HCT116 (cell line): ENCODE measurements around the gene UBAC2. TPM values are rescaled to one million over a fixed set of nuclear protein-coding genes. Genes with fewer than 3 reads are reported as not detected.

Experiments
- ATAC-seq: fragments of 200-7000 bp; cut with Tn5 transposase; 2 replicates; pipeline ENCODE4 v1.9.1; 2020; ENCODE audit warnings: mild to moderate bottlenecking, moderate library complexity
- BruUV-seq: library from RNA; stranded (reverse); fragments of 400-500 nt; replicated peaks from 2 replicates; lab custom pipeline; 2021; lab: Mats Ljungman, UMichigan
- CTCF ChIA-PET: fragments of 300-600 bp; sonication (Branson Sonifier 250); formaldehyde crosslinking; loops from one replicate; lab custom pipeline; 2021; ENCODE audit warnings: antibody characterized with exemption; lab: Charles Lee
- POLR2A ChIA-PET: fragments of 300-600, 350-600 bp; sonication (Branson Sonifier 250); formaldehyde crosslinking; loops from one replicate; lab custom pipeline; 2021; ENCODE audit warnings: antibody characterized with exemption; lab: Charles Lee
- RAD21 ChIA-PET, 2 experiments: fragments of 300-600 bp; sonication (Branson Sonifier 250); formaldehyde crosslinking; loops; one replicate each; lab custom pipeline; 2023; ENCODE audit warnings: low total read pairs in 2 of 2; ENCODE audit not compliant: uncharacterized antibody in 2 of 2, unreplicated experiment in 2 of 2, low non-redundant PET in 1 of 2; lab: Charles Lee
- DNase-seq: peaks from one replicate; pipeline ENCODE4 v3.0.0-alpha.2; 2010; ENCODE audit warnings: low read depth, low spot score
- H2AFZ ChIP-seq: fragments of 200-600 bp; shearing (Covaris generic), sonication (generic); 2 replicates; pipeline ENCODE4 v1.6.1; 2017; ENCODE audit warnings: low read depth, mixed run types, mixed read lengths, antibody characterized with exemption, low read length; ENCODE audit not compliant: poor library complexity, severe bottlenecking
- H3K27ac ChIP-seq: 2 replicates; pipeline ENCODE4 v1.5.1; 2012; ENCODE audit warnings: low read depth, low read length
- H3K27me3 ChIP-seq: fragments of 200-600 bp; sonication (generic); 2 replicates; pipeline ENCODE4 v1.6.1; 2016; ENCODE audit warnings: mixed run types, low read length, mixed read lengths; ENCODE audit not compliant: insufficient read depth
- H3K36me3 ChIP-seq, 2 experiments: fragments of 200-500 bp in 1 of 2; fragments of 200-600 bp in 1 of 2; sonication (Bioruptor generic) in 1 of 2; sonication (generic) in 1 of 2; 2 replicates each; pipeline versions ENCODE4 v1.5.1 to v1.6.1; 2014 to 2016; ENCODE audit warnings: low read length in 2 of 2, inconsistent platforms in 1 of 2, mixed read lengths in 1 of 2, mixed run types in 1 of 2; ENCODE audit not compliant: insufficient read depth in 2 of 2, control insufficient read depth in 1 of 2
- H3K4me1 ChIP-seq, 2 experiments: fragments of 200-600 bp in 1 of 2; sonication (generic) in 1 of 2; 2 replicates each; pipeline versions ENCODE4 v1.5.1 to v1.6.1; 2012 to 2017; ENCODE audit warnings: low read length in 2 of 2, inconsistent platforms in 1 of 2, mild to moderate bottlenecking in 1 of 2, mixed read lengths in 1 of 2, mixed run types in 1 of 2, moderate library complexity in 1 of 2; ENCODE audit not compliant: insufficient read depth in 2 of 2, control insufficient read depth in 1 of 2
- H3K4me2 ChIP-seq: fragments of 200-600 bp; sonication (generic); 2 replicates; pipeline ENCODE4 v1.6.1; 2017; ENCODE audit warnings: mixed run types, low read length, mixed read lengths
- H3K4me3 ChIP-seq, 2 experiments: fragments of 200-600 bp in 1 of 2; sonication (generic) in 1 of 2; replicated peaks in 1 of 2; 2 replicates each; pipeline ENCODE4 v1.5.1; 2011 to 2016; ENCODE audit warnings: low read length in 2 of 2, control low read depth in 1 of 2, low read depth in 1 of 2, mild to moderate bottlenecking in 1 of 2, mixed read lengths in 1 of 2, mixed run types in 1 of 2
- H3K79me2 ChIP-seq: fragments of 200-600 bp; sonication (generic); 2 replicates; pipeline ENCODE4 v1.6.1; 2017; ENCODE audit warnings: mild to moderate bottlenecking, mixed run types, low read length, moderate library complexity, mixed read lengths; ENCODE audit not compliant: insufficient read depth
- H3K9ac ChIP-seq: fragments of 200-600 bp; sonication (generic); 2 replicates; pipeline ENCODE4 v1.6.1; 2016; ENCODE audit warnings: low read length, mixed read lengths
- H3K9me2 ChIP-seq: fragments of 200-600 bp; sonication (generic), shearing (Covaris generic); 2 replicates; pipeline ENCODE4 v1.6.1; 2017; ENCODE audit warnings: mixed run types, mild to moderate bottlenecking, moderate library complexity; ENCODE audit not compliant: insufficient read depth
- H3K9me3 ChIP-seq, 2 experiments: fragments of 200-500 bp in 1 of 2; fragments of 200-600 bp in 1 of 2; sonication (Bioruptor generic) in 1 of 2; sonication (generic) in 1 of 2; 2 replicates each; pipeline ENCODE4 v1.6.1; 2014 to 2017; ENCODE audit warnings: low read length in 2 of 2, mixed read lengths in 2 of 2, inconsistent platforms in 1 of 2, low read depth in 1 of 2, mild to moderate bottlenecking in 1 of 2, mixed run types in 1 of 2, moderate library complexity in 1 of 2; ENCODE audit not compliant: control insufficient read depth in 1 of 2, insufficient read depth in 1 of 2
- H4K20me1 ChIP-seq: fragments of 200-600 bp; sonication (generic), shearing (Covaris generic); 2 replicates; pipeline ENCODE4 v1.6.1; 2017; ENCODE audit warnings: mixed run types, mild to moderate bottlenecking, moderate library complexity; ENCODE audit not compliant: insufficient read depth
- ATF3 ChIP-seq: IDR thresholded peaks from 2 replicates; pipeline ENCODE4 v1.6.1; 2012
- CBX3 ChIP-seq: IDR thresholded peaks from 2 replicates; pipeline ENCODE4 v1.6.1; 2012; ENCODE audit warnings: low read depth
- CEBPB ChIP-seq: IDR thresholded peaks from 2 replicates; pipeline ENCODE4 v1.6.1; 2012; ENCODE audit warnings: low read depth
- CTCF ChIP-seq, 3 experiments: fragments of 200-600 bp in 1 of 3; sonication (generic) in 1 of 3; IDR thresholded peaks in 2 of 3; conservative IDR thresholded peaks in 1 of 3; 2 replicates each; pipeline ENCODE4 v1.5.1; 2012 to 2017; ENCODE audit warnings: low read depth in 2 of 3, low read length in 2 of 3, antibody characterized with exemption in 1 of 3, borderline replicate concordance in 1 of 3, control low read depth in 1 of 3, mild to moderate bottlenecking in 1 of 3, mixed read lengths in 1 of 3, mixed run types in 1 of 3, moderate library complexity in 1 of 3; ENCODE audit not compliant: insufficient read depth in 1 of 3
- EGR1 ChIP-seq: IDR thresholded peaks from 2 replicates; pipeline ENCODE4 v1.6.1; 2012; ENCODE audit warnings: low read depth
- ELF1 ChIP-seq: IDR thresholded peaks from 2 replicates; pipeline ENCODE4 v1.6.1; 2012; ENCODE audit warnings: low read depth, borderline replicate concordance
- EZH2phosphoT487 ChIP-seq: fragments of 200-600 bp; IDR thresholded peaks from 2 replicates; pipeline ENCODE4 v1.6.1; 2018; ENCODE audit warnings: antibody characterized with exemption, borderline replicate concordance
- MAX ChIP-seq: IDR thresholded peaks from 2 replicates; pipeline ENCODE4 v1.6.1; 2012
- RAD21 ChIP-seq: IDR thresholded peaks from 2 replicates; pipeline ENCODE4 v1.6.1; 2012; ENCODE audit warnings: low read depth, mild to moderate bottlenecking
- SP1 ChIP-seq: IDR thresholded peaks from 2 replicates; pipeline ENCODE4 v1.6.1; 2012; ENCODE audit warnings: low read depth
- SRF ChIP-seq: IDR thresholded peaks from 2 replicates; pipeline ENCODE4 v1.6.1; 2012; ENCODE audit warnings: low read depth
- TCF7L2 ChIP-seq: IDR thresholded peaks from 2 replicates; pipeline ENCODE4 v1.7.0; 2011; ENCODE audit warnings: borderline replicate concordance, inconsistent platforms; ENCODE audit not compliant: insufficient read depth, insufficient read length; ENCODE audit errors: extremely low read depth
- YY1 ChIP-seq: IDR thresholded peaks from 2 replicates; pipeline ENCODE4 v1.6.1; 2011; ENCODE audit warnings: low read length, low read depth, moderate library complexity, mild to moderate bottlenecking; ENCODE audit not compliant: insufficient replicate concordance; ENCODE audit errors: extremely low read depth
- ZBTB33 ChIP-seq: IDR thresholded peaks from 2 replicates; pipeline ENCODE4 v1.6.1; 2011; ENCODE audit warnings: mild to moderate bottlenecking, low read length, moderate library complexity; ENCODE audit not compliant: insufficient replicate concordance; ENCODE audit errors: extremely low read depth
- ZNF274 ChIP-seq: fragments of 200-500 bp; sonication (Bioruptor generic); IDR thresholded peaks from 2 replicates; pipeline ENCODE4 v1.6.1; 2014; ENCODE audit warnings: mild to moderate bottlenecking, low read depth, low read length, inconsistent platforms
- intact Hi-C: fragments of 100-400 bp; cut with micrococcal nuclease; formaldehyde crosslinking; loops from 2 replicates; pipeline ENCODE4 v1.10.0; 2022
- total RNA-seq: library from RNA; stranded (reverse); gene quantifications from one replicate; pipeline ENCODE4 v1.2.1, GENCODE V29; 2021; ENCODE audit not compliant: unreplicated experiment

The UBAC2 gene
- total RNA-seq, 1 experiment from 2014 or later, result 67.4 TPM

GRCh38 chr13:99299256-99299919 lies 98.7 kb downstream of the UBAC2 start:
- H3K9me3 ChIP-seq, result no peaks in the 10 kb centered on the region; a peak in 1 of 4 replicates
- ChIA-PET CTCF (no interaction called here), RAD21 (no interaction called here), POLR2A (no interaction called here)
- no TSS peak for BruUV-seq
- TF ChIP-seq EGR1 (no peak), RAD21 (no peak), SRF (no peak), SP1 (no peak), CTCF (IDR thresholded peaks at IDR 0.05 in 2 of 3, conservative IDR thresholded peaks at IDR 0.05 in 1 of 3; ENCODE audit: borderline replicate concordance in 1 of 3, insufficient read depth in 1 of 3, low read depth in 2 of 3, low read length in 2 of 3) (no peak), ATF3 (no peak), TCF7L2 (no peak), CEBPB (no peak), ZNF274 (no peak), CBX3 (no peak), EZH2phosphoT487 (no peak), ZBTB33 (no peak), ELF1 (no peak), YY1 (no peak), MAX (no peak)
- H3K9ac ChIP-seq, result no peak overlapping the region
- ATAC-seq (no peak), DNase-seq (no peak)
- 0 out of 2 replicates have a peak, but pooled peaks cover 5% of the 10 kb centered on the region for H3K79me2 ChIP-seq
- H3K4me2 ChIP-seq, result no peak overlapping the region
- H3K27me3 ChIP-seq, result no peaks in the 10 kb centered on the region
- peaks cover 0 to 12% of the 10 kb centered on the region in 2 experiments; a peak in 1 of 4 replicates for H3K4me1 ChIP-seq
- intact Hi-C loops, result no loop called here
- H3K27ac ChIP-seq, result no peak overlapping the region
- H3K4me3 ChIP-seq, result no peak overlapping the region
- no peaks in the 10 kb centered on the region; a peak in 1 of 4 replicates for H3K36me3 ChIP-seq
- H4K20me1 ChIP-seq, result no peaks in the 10 kb centered on the region
- no peak overlapping the region for H2AFZ ChIP-seq
- no peaks in the 10 kb centered on the region for H3K9me2 ChIP-seq
